Prostate gland (tissue), 2 donors: ENCODE results near the gene RCAN1. TPM values are rescaled to one million over a fixed set of nuclear protein-coding genes. Genes with fewer than 3 reads are reported as not detected.

ENCODE experiments used
- DNase-seq: peaks from one replicate; pipeline ENCODE4 v3.0.0-alpha.2; 2019; ENCODE audit warnings: low spot score
- H3K27ac ChIP-seq, 2 donors: fragments of 200-600 bp; sonication (generic); 2 replicates each; pipeline ENCODE4 v1.5.1; 2017 to 2019
- H3K27me3 ChIP-seq: fragments of 200-600 bp; sonication (generic); replicated peaks from 2 replicates; pipeline ENCODE4 v1.5.1; 2019; ENCODE audit not compliant: insufficient read depth
- H3K36me3 ChIP-seq, 2 donors: fragments of 200-600 bp; sonication (generic); 1 replicate in 1 of 2; 2 replicates in 1 of 2; pipeline versions ENCODE4 v1.5.1 to v1.8.1; 2017 to 2019
- H3K4me1 ChIP-seq: fragments of 200-600 bp; sonication (generic); replicated peaks from 2 replicates; pipeline ENCODE4 v1.5.1; 2019
- H3K4me3 ChIP-seq, 2 donors: fragments of 200-600 bp; sonication (generic); 2 replicates each; pipeline ENCODE4 v1.5.1; 2017 to 2019
- H3K9me3 ChIP-seq: fragments of 200-600 bp; sonication (generic); 2 replicates; pipeline ENCODE4 v1.5.1; 2017
- CTCF ChIP-seq, 4 experiments: fragments of 200-600 bp in 2 of 4; fragments of 450-650 bp in 2 of 4; sonication (generic) in 2 of 4; IDR thresholded peaks; 1 replicate in 3 of 4; 2 replicates in 1 of 4; pipeline ENCODE4 v1.5.1; 2016 to 2019; ENCODE audit warnings: antibody characterized with exemption in 4 of 4, mild to moderate bottlenecking in 2 of 4, moderate library complexity in 2 of 4
- POLR2A ChIP-seq: fragments of 450-650 bp; IDR thresholded peaks from one replicate; pipeline ENCODE4 v1.6.1; 2016; ENCODE audit warnings: antibody characterized with exemption, mild to moderate bottlenecking
- POLR2AphosphoS5 ChIP-seq: sonication (generic); formaldehyde crosslinking; IDR thresholded peaks from one replicate; pipeline ENCODE4 v1.6.1; 2017; ENCODE audit warnings: antibody characterized with exemption
- WGBS: methylation state at CpG from one replicate; pipeline ENCODE4 v1.1.5; 2018; 5-methylcytosine and 5-hydroxymethylcytosine counted together
- intact Hi-C: fragments of 100-400 bp; cut with DNase I; formaldehyde crosslinking; loops from one replicate; pipeline ENCODE4 v1.14.2; 2022
- total RNA-seq, 2 donors: library from RNA; depleted of rRNA; stranded (reverse); fragments of >200 nt; gene quantifications; one replicate each; pipeline ENCODE4 v1.1.0, GENCODE V29; 2016

Gene RCAN1
- total RNA-seq, 2 donors from 2014 or later = 12.0 to 14.1 TPM

DNA sequence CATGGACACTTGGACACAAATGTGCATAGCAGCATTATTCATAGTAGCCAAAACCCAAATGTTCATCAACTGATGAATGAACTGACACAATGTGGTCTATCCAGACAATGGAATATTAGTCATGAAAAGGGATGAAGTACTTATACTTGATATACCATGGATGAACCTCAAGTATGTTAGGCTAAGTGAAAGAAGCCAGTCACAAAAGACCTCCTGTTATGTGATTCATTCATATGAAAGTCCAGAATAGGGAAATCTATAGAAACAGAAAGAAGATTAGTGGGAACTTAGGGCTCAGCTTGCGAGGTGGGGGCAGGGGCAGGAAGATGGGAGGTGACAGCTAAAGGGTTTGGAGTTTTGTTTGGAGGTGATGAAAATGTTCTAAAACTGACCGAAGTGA lies 110.3 kb downstream of the RCAN1 start:
- intact Hi-C loops = no loop called here

DNA sequence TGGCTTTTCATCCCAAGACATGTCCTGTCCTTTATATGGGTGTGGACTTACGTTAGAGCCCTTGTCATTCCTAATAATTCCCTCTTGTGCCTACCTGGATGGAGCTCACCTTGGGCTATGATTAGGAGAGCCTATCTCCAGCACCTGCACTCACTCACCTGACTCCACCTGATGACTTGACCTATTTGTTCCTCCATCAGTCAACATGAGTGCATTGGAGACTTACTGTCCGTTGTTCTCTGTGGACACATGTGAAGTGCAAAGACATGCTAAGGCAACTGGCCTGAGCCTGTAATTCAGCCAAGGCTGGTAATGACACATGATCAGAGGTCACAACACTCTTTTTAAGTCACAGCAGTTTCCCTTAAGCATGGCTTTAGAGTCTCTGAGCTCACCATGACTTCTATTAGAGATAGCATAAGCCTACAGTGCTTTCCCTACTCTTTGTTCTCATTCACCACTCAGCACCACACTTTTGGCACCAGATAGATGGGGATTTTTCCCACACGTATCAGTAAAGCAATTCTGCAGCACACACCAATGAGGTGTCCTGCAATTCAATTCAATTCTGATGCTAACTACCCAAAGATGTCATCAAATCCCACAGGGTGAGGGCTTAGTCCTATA lies 112.3 kb downstream of the RCAN1 start:
- DNase-seq = no peak

More for the DNA sequence above, 110.3 kb downstream of the RCAN1 start:
- no peaks in the 10 kb centered on the region for H3K9me3 ChIP-seq
- no peaks in the 10 kb centered on the region for H3K36me3 ChIP-seq
- TF ChIP-seq POLR2AphosphoS5 = no peak
- H3K4me1 ChIP-seq = no peaks in the 10 kb centered on the region
- no peak for DNase-seq
- WGBS = 88% methylated on average over 2 of the region's 2 CpGs
- no peak overlapping the region for H3K27ac ChIP-seq
- H3K4me3 ChIP-seq = no peak overlapping the region
- no peaks in the 10 kb centered on the region for H3K27me3 ChIP-seq

GRCh38 chr21:34501716-34502115 lies 113.2 kb downstream of the RCAN1 start:
- Histone ChIP-seq H3K27ac (no peak overlapping the region), H3K9me3 (no peaks in the 10 kb centered on the region), H3K4me3 (no peak overlapping the region), H3K4me1 (no peaks in the 10 kb centered on the region), H3K27me3 (no peaks in the 10 kb centered on the region), H3K36me3 (no peaks in the 10 kb centered on the region)
- TF ChIP-seq CTCF (IDR thresholded peaks at IDR 0.05) = no peak
- no peak for TF ChIP-seq POLR2A
- TF ChIP-seq POLR2AphosphoS5 = no peak
- intact Hi-C loops = no loop called here
- no peak for DNase-seq
- WGBS = 69% methylated on average over 1 of the region's 1 CpG

More for the DNA sequence above, 112.3 kb downstream of the RCAN1 start:
- TF ChIP-seq POLR2AphosphoS5 = no peak
- WGBS = 81% methylated on average over 3 of the region's 3 CpGs
- Histone ChIP-seq H3K27ac (no peak overlapping the region), H3K4me1 (no peaks in the 10 kb centered on the region), H3K27me3 (no peaks in the 10 kb centered on the region), H3K4me3 (no peak overlapping the region), H3K36me3 (no peaks in the 10 kb centered on the region), H3K9me3 (no peaks in the 10 kb centered on the region)
- intact Hi-C loops = no loop called here

GRCh38 chr21:34500191-34500590 lies 114.7 kb downstream of the RCAN1 start:
- DNase-seq = no peak
- no peak overlapping the region for H3K4me3 ChIP-seq
- WGBS = 79% methylated on average over 1 of the region's 1 CpG
- no peaks in the 10 kb centered on the region for H3K36me3 ChIP-seq
- H3K4me1 ChIP-seq = no peaks in the 10 kb centered on the region
- H3K27me3 ChIP-seq = no peaks in the 10 kb centered on the region
- TF ChIP-seq CTCF (IDR thresholded peaks at IDR 0.05) (no peak), POLR2A (no peak), POLR2AphosphoS5 (no peak)
- H3K27ac ChIP-seq = no peak overlapping the region
- intact Hi-C loops = no loop called here
- H3K9me3 ChIP-seq = no peaks in the 10 kb centered on the region

DNA sequence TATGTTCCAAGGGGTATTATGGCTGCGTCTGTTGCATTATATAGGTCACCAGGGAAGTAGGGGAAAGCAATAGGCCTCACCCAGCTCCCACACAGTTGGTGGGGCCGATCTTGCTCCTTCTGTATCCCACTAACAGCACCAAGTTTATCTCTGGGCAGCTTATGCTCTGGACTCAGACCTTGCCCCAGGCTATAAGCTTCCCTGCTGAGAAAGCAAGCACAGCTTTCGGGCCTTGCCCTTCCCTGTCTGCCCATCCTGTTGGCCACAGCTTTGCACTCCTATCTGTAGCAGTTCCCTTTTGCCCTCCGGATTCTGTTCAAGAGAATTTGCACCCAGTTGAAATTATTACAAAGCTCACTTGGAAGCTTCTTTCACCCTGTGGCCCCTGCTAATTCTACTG lies 115.8 kb downstream of the RCAN1 start:
- WGBS = 89% methylated on average over 4 of the region's 4 CpGs
- no peak overlapping the region for H3K27ac ChIP-seq
- H3K27me3 ChIP-seq = no peaks in the 10 kb centered on the region

More for the DNA sequence above, 115.8 kb downstream of the RCAN1 start:
- no peaks in the 10 kb centered on the region for H3K36me3 ChIP-seq
- no peaks in the 10 kb centered on the region for H3K9me3 ChIP-seq
- DNase-seq = no peak
- no peak overlapping the region for H3K4me3 ChIP-seq
- H3K4me1 ChIP-seq = no peaks in the 10 kb centered on the region
- TF ChIP-seq POLR2AphosphoS5 (no peak), POLR2A (no peak), CTCF (IDR thresholded peaks at IDR 0.05) (no peak)
- intact Hi-C loops = no loop called here
